HG03442 (cell line): ENCODE measurements around the gene PTPN4.
"Not testable (repeated sequence)": the region's sequence is repeated elsewhere in the genome, so short reads cannot be mapped to it uniquely, and the experiment has no call there.

Experiments used
- ATAC-seq: cut with Tn5 transposase; IDR thresholded peaks from one replicate; pipeline ENCODE4 v1.9.1; 2021; ENCODE audit warnings: mild to moderate bottlenecking, moderate library complexity; ENCODE audit not compliant: unreplicated experiment

The PTPN4 gene

DNA sequence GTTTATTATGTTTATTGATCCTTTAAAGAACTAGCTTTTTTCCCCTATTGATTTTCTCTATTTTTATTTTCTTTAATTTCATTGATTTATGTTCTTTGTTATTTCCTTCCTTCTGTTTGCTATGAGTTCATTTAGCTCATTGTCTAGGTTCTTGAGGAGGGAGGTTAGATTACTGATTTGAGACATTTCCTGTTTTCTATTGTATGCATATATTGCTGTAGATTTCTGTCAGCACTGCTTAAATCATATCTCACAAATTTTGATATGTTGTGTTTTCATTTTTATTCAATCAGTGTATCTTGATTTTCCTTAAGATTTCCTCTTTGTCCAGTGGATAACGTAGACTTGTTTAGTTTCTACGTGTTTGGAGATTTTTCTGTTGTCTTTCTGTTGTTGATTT lies 43.4 kb downstream of the PTPN4 start:
- ATAC-seq: no peak

- not testable (repeated sequence) for ATAC-seq
These were observed 44.7 kb downstream of the PTPN4 start for GRCh38 chr2:119804409-119804808.

GRCh38 chr2:119808516-119809147 lies 48.9 kb downstream of the PTPN4 start:
- no peak for ATAC-seq

- no peak for ATAC-seq
These were observed 49.8 kb downstream of the PTPN4 start for GRCh38 chr2:119809339-119810048.

DNA sequence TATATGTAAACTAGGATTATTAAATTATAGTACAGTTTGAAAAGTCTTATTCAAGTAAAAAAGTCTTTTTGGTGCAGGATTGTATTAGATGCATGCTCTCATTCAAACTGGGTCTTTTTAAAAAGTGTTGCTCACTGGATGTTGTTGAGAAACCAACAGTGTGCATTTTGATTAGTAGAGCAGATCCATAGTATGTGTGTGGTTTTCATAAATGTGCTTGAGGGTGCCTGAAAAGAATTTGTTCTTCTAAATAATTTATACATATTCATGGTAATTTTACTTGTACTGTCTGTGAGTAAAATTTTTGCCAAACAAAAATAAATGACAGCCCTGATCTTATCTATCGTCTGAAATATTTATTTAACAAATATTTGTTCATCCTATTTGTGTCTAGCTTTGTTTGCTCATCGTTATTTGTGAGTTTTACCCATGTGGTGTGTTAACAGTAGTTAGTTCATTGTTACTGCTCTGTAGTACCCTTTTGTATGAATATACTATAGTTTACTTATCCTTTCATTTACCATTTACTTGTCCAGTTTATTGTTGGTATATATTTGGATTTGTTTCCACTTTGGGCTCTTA lies 50.4 kb downstream of the PTPN4 start:
- ATAC-seq: no peak

DNA sequence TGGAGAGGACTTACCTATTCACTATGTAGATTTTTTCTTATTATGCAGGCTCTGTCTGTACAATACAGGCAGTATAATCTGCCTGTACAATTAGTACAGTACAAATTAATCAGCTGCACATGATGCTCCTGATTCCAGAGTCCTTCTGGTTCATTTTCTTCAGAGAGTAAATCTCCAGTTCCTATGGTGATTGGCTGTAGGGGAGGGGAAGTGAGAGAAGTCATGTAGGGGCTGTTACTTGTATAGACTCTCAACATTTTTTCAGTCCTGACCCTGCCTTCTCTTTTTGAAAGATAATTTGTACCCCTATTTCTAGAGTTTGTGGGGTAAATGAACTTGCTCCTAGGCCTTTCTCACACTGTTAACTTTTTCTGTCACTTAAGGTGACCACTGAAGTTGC lies 54.5 kb downstream of the PTPN4 start:
- no peak for ATAC-seq

GRCh38 chr2:119818792-119819191 lies 59.1 kb downstream of the PTPN4 start:
- no peak for ATAC-seq

- no peak for ATAC-seq
These were observed 60.1 kb downstream of the PTPN4 start for GRCh38 chr2:119819846-119820245.

- no peak for ATAC-seq
These were observed 60.6 kb downstream of the PTPN4 start for GRCh38 chr2:119820275-119820674.

- ATAC-seq: no peak
These were observed 61.5 kb downstream of the PTPN4 start for GRCh38 chr2:119821266-119821665.

DNA sequence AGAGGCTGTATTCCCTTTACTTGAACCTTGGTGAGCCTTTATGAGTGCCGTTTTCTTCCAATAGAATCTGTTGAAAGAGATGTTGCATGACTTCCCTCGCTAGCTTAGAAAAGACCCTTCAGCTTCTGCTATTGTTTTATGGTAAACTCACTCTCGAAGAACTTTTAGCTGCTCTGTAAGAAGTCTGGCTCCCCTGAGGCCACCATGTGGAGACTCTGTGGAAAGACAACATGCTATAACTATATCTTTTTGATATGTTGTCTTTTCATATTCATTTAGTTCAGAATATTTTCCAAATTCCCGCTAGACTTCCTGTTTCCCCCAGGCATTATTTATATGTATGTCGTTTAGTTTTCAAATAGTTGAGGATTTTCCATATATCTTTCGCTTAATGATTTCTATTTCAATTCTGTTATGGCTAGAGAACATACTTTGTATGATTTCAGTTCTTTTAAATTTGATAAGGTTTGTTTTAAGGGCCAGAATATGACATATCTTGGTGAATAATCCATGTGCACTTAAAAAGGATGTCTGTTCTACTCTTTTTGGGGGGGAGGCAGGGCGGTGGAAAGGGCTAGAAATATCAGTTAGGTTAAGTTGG lies 64.1 kb downstream of the PTPN4 start:
- ATAC-seq: no peak

DNA sequence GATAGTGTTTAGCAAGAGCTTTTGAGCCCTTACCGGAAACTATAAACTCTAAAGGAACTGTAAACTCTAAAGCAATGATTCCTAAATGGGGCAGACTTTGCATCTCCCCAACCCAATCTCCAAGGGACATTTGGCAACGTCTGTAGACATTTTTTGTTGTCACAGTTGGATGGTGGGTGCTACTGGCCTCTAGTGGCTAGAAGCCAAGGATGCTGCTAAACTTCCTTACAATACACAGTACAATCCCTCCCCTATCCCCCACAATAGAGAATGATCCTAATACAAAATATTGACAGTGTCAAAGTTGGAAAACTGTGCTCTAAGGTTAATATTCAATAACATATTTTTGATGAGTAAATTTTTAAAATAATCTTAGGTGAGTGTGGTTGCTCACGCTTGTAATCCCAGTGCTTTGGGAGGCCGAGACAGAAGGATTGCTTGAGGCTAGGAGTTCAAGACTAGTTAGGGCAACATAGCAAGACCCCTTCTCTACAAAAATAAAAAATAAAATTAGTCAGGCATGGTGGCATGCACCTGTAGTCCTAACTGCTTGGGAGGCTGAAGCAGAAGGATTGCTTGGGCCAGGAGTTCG lies 66.7 kb downstream of the PTPN4 start:
- no peak for ATAC-seq

- ATAC-seq: no peak
These were observed 68.3 kb downstream of the PTPN4 start for GRCh38 chr2:119827866-119828507.

DNA sequence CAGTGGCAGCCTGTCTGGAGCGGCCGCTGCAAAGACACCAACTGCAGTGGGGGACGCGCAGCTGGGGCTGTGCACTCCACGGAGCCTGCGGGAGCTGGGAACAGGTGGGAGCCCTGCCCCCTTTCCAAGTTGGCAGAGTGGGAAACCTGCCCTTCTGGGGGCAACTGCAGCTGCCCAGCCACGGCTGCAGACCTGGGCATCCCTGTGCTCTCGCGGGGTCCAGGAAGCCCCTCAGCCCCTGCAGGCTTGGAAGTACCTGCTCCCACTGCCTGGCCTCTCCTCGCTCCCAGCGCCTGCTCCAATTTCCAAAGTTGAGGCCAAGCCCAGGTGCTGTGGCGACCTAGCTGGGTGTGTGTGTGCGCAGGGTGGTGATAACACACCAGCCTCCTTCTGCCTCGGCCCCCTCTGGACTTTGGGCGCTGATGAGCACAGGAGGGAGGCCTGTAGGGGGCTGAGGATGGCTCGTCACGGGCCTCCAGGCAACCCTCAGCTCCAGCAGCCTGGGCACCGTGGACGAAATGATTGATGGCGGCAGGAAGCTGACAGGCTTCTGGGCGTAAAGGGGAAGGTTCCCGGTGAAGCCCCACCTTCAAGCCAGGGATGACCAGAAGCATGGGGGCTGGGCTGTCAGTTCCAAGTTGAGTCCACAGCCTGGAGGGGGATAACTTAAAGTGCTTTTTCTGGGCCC lies 76.9 kb downstream of the PTPN4 start:
- ATAC-seq: no peak

GRCh38 chr2:119837350-119837749 lies 77.6 kb downstream of the PTPN4 start:
- ATAC-seq: no peak

- no peak for ATAC-seq
These were observed 78.0 kb downstream of the PTPN4 start for GRCh38 chr2:119837759-119838158.

DNA sequence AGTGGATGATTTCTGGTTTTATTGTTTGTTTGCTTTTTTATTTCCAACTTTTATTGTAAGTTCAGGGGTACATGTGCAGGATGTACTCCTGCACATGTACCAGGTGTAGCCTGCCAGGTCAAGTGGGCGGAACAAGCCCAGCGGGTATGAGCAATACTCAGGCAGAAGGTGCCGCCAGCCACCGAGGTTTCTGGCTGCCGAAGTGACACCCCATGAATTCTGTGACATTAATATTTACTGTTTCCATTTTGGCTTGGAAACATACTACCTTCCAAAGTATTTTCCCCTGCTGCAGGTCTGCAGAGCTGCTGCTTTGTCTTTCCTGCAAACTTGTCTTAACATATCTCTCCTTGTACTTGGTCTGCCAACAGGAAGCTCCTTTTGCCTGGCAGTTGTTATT lies 78.5 kb downstream of the PTPN4 start:
- ATAC-seq: no peak

DNA sequence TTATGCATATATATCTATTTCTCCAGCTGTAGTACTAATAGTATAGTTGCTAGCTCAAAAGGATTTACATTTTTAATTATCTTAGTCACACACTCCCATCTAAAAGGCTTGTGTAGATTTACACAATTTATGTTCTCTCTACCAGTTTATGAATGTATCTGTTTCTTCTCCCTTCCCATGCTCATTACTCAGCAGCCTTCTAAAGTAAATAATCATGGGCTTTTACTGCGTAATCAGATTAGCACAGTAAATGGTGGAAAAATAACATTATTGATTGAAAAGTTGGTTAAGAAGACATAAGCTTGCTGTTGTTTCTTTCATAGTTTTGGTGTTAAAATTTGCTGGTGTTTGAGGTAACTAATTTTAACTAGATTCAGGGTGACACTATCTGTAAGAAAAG lies 81.8 kb downstream of the PTPN4 start:
- no peak for ATAC-seq

DNA sequence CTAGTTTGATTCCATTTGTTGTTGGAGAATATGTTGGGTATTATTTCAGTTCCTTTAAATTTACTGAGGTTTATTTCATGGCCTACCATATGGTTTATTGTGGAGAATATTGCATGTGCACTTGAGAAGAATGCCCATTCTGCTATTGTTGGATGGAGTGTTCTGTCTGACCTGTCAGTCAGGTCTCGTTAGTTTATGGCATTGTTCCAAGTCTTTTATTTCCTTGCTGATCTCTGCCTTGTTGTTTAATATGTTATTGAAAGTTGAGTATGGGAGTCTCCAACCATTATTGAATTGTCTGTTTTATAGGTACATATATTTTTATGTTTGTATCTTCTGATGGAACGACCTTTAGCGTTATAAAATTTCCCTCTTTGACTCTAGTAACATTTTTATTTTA lies 86.3 kb downstream of the PTPN4 start:
- no peak for ATAC-seq

DNA sequence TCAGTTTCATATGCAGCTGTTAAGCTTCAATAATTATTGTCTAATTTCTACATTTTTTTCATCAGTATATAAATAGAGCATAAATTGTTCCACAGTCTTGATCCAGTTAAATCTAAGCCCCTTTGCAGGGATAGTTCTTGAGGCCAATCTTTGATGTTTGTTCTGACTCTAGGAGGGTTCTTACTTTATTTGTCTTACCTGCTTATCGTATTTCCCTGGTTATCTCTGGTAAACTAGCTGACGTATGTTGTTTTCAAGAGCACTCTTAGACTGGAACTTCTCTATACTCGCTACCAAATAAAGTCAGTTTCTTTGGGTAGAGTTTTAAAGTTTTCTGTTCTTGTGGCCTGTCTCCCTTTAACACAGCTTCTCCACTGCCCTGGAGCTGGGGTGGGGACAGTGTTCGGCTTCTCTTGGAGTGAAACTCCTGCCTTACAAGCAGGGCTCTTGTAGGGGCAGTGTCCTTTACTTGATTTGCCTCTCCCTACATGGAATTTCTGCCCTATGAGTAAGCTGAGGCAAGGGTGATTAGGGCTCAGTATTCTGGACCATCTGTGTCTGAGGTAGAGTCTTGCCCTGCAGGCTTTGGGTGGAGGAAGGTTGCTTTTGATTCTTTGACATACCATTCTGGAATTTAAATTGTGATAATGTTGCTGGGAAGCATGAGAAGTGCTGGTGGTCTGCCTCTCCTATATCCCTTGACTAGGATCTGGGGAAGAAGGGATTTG lies 90.3 kb downstream of the PTPN4 start:
- ATAC-seq: no peak
